GM18519 (cell line): Measurements from ENCODE around the gene BCS1L.
"Not testable (repeated sequence)": the region's sequence is repeated elsewhere in the genome, so short reads cannot be mapped to it uniquely, and the experiment has no call there.

Experiments used
- ATAC-seq: cut with Tn5 transposase; IDR thresholded peaks from one replicate; pipeline ENCODE4 v1.9.1; 2021; ENCODE audit warnings: mild to moderate bottlenecking, moderate library complexity; ENCODE audit not compliant: unreplicated experiment, low FRiP score

Gene BCS1L

GRCh38 chr2:218659988-218660358 is 490 bp downstream of the BCS1L start:
- no peak for ATAC-seq

DNA sequence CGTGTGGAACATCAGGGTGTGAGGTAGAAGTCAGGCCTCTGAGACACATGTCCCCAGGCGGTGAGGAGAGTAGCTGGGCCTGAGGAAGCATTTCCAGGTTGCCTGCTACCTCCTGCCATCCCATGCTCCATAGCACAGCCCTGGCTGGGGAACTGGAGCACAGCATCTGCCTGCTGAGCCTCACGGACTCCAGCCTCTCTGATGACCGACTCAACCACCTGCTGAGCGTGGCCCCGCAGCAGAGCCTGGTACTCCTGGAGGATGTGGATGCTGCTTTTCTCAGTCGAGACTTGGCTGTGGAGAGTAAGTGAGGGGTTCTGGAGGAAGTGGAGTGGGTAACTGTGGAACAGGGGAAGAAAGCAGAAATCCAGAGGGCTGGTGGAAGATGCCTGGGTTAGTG is 2.9 kb downstream of the BCS1L start:
- no peak for ATAC-seq

DNA sequence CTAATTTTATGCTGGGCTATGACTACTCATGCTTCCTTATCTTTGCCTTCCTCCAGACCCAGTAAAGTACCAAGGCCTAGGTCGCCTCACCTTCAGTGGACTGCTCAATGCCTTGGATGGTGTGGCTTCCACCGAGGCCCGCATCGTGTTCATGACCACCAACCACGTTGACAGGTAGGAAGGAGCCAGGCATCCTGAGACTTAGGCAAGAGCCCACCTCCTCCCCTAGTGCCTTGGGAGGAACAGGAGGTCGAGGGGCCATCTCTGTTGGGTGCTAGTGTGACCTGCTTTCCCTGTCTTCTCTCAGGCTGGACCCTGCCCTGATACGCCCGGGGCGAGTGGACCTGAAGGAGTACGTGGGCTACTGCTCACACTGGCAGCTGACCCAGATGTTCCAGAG is 3.3 kb downstream of the BCS1L start:
- no peak for ATAC-seq

GRCh38 chr2:218663901-218664300 is 4.4 kb downstream of the BCS1L start:
- ATAC-seq, result no peak

DNA sequence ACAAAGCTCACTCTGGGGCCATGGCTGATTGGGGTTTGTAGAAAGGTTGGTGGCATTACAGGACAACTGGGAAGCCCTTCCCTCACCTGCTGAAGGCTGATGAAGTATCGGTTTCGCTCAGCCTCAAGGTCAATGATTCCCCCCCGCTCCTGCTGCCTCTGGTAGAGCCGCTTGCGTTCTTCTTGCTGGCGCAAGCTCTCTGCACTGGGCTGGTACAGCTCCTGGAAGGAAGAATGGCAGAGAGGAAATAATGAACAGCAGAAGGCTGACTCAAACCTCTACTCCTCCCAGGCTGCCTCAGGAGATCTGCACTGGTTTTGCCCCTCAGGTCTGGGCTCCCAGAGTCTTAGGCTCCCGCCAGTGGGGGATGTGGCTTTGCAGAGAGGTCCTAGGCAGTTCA is 5.2 kb downstream of the BCS1L start:
- no peak for ATAC-seq

GRCh38 chr2:218671097-218671653 is 11.7 kb downstream of the BCS1L start:
- ATAC-seq, result no peak

GRCh38 chr2:218671654-218672566 is 12.4 kb downstream of the BCS1L start, which contains the start of the genes RNF25 and STK36:
Gene RNF25 (minus strand): TSS chr2:218672002. CDS start chr2:218671970, 32 bp downstream.
Gene STK36 (plus strand): TSS chr2:218672086. CDS start chr2:218672830, 744 bp downstream.
- ATAC-seq, result peak; percentile 72

GRCh38 chr2:218679119-218679518 is 19.6 kb downstream of the BCS1L start:
- no peak for ATAC-seq

DNA sequence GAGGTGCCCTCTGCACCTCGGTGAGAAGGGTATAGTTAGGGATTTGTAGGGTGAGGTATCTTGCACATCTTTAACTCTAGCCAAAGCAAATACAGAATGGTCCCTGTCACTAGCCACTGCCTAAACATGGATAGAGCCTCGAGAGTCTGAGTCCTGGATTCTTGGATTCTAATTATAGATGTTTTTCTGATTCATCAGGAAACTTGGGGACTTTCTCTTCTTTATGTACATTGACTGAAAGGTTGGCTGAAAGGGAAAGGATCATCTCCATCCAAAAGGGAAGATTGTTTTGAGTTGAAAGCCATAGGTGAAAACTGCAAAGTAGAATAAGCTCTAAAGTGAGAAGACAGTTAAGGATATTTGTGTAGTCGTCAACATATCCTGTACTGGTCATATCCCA is 20.6 kb downstream of the BCS1L start:
- no peak for ATAC-seq

GRCh38 chr2:218687400-218688060 is 28.0 kb downstream of the BCS1L start:
- ATAC-seq, result not testable (repeated sequence)

DNA sequence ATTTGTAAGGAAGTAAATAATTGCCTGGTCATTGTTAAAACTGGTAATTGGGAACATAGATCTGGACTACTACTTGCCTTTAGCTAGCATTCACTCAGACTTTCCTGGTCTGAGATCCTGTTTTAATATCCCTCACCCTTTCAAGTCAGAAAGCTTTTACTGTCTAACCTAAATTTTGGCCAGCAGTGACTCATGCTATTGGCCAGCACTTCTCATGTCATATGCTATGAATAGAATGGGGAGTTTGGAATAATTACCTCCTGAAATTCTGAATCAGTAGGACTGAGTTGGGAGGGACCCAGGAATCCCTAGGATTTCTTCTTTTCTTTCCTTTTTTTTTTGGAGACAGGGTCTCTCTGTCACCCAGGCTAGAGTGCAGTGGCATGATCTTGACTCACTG is 31.8 kb downstream of the BCS1L start:
- no peak for ATAC-seq

DNA sequence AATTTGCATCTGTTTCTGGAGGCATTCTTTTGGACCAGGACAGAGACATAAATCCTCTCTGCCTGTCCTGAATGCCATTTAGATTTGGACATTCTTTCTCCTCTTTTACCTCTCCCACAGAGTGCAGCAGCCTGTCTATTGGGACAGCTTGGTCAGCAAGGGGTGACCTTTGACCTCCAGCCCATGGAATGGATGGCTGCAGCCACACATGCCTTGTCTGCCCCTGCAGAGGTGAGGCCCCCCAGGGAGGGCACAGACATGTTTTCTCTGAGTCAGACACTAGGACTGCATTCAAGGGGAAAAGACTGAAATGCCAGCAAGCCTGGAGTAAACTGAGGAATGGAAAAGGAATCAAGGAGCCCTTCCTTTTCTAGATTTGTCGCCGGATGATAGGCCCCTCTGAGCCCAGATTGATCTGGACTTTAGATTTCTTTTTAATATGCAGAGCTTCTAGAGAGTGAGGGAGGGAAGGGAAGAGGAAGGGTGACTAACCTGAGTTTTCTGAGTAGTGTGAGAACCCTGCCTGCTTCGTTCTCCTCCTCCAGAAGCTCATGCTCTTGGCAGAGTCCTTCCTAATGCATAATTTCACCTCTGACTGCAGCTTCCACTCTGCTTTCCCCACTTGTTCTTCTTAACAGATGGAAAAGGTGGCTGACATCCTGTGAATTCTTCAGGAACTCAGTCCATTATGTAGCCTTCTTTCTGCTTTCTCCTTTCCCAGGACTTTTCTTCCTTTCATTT is 35.1 kb downstream of the BCS1L start:
- ATAC-seq, result no peak

DNA sequence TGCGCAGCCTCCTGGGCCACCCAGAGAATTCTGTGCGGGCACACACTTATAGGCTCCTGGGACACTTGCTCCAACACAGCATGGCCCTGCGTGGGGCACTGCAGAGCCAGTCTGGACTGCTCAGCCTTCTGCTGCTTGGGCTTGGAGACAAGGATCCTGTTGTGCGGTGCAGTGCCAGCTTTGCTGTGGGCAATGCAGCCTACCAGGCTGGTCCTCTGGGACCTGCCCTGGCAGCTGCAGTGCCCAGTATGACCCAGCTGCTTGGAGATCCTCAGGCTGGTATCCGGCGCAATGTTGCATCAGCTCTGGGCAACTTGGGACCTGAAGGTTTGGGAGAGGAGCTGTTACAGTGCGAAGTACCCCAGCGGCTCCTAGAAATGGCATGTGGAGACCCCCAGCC is 39.4 kb downstream of the BCS1L start:
- no peak for ATAC-seq

DNA sequence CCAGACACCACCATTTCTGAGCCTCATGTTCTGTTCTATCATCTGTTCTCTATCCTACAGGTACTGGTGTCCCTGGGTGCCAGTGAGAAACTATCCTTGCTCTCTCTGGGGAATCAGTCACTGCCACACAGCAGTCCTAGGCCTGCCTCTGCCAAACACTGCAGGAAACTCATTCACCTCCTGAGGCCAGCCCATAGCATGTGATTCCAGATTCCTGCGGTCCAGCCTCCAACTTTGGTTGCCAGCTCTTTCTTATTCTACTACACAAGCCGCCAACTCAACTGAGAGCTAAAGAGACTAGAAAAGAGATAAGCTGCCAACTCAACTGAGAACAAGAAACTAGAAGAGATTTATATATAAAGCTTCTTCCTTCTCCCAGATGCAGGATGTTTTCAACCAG is 42.3 kb downstream of the BCS1L start:
- no peak for ATAC-seq

- no peak for ATAC-seq
These were observed 43.9 kb downstream of the BCS1L start for GRCh38 chr2:218703341-218703740.

DNA sequence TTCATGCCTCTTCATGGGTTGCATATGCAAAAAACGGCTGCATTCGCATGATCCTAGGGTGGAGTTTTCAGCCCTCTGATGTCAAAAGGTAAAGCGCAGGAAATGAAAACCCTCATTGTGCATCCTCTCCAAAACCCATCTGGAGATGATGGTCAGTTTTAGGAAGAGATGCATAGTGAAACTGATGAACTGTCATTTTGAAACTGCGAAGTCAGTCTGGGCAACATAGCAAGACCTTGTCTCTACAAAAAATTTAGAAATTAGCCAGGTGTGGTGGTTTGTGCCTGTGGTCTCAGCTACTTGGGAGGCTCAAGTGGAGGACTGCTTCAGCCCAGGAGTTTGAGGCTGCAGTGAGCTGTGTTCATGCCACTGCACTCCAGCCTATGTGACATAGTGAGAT is 48.6 kb downstream of the BCS1L start:
- no peak for ATAC-seq

DNA sequence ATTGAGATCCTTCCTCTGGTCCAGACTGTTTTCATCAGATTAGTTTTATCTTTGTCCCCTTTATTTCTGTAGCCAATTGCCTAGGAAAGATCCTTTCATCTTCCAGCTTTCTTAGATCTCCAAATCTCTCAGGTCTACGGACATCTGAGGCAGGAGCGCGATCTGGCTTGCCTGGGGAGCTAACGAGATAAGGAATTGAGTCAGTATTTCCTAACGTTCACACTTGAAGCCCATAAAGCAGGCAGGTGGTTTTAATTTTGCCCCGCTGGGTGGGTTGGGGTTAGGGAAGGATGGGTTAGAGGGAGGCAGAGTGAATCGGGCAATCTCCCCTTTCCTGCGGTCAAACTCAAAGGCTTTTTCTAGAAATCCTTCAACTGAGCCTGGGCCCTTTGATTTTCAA is 50.4 kb downstream of the BCS1L start:
- no peak for ATAC-seq

DNA sequence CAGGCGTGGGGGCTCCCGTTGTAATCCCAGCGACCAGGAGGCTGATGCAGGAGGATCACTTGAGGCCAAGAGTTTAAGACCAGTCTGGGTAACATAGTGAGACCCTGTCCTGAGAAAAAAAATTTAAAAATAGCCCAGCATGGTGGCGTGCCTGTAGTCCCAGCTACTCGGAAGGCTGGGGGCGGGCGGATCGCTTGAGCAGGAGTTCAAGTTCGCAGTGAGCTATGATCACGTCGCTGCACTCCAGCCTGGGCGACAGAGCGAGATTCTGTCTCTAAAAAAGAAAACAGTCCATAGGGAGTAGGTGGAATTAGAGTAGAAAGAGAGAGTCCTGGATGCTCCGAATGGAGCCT is 50.8 kb downstream of the BCS1L start:
- ATAC-seq, result no peak

GRCh38 chr2:218710687-218711549 is 51.4 kb downstream of the BCS1L start, which contains the start of gene TTLL4:
Gene TTLL4 (plus strand): TSS chr2:218710835. CDS start chr2:218737677, 26,842 bp downstream.
- peak; percentile 79 for ATAC-seq

DNA sequence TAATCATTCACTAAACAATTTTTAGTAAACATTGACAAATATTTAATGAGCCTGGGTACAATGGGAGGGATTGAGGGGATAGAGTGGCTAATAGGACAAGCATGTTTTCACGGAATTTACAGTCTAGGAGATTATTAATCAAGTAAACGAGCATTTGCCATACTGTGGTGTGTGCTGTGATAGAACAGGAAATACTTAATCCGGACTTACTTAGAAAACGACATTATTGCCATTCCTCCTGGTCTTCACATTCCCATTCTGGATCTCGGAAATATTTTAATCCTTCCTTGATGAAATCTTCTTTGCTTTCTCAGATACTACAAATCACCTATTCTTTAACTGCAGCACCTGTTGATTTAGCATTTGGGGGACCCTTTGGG is 52.1 kb downstream of the BCS1L start:
- ATAC-seq, result no peak
